ENCODE measurements around the gene CYP20A1.
A peak's percentile ranks its signal among the peaks of the same experiment; 100 is the strongest.
"Not testable (repeated sequence)": the region's sequence is repeated elsewhere in the genome, so short reads cannot be mapped to it uniquely, and the experiment has no call there.

CYP20A1 gene, protein sequence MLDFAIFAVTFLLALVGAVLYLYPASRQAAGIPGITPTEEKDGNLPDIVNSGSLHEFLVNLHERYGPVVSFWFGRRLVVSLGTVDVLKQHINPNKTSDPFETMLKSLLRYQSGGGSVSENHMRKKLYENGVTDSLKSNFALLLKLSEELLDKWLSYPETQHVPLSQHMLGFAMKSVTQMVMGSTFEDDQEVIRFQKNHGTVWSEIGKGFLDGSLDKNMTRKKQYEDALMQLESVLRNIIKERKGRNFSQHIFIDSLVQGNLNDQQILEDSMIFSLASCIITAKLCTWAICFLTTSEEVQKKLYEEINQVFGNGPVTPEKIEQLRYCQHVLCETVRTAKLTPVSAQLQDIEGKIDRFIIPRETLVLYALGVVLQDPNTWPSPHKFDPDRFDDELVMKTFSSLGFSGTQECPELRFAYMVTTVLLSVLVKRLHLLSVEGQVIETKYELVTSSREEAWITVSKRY

DNA sequence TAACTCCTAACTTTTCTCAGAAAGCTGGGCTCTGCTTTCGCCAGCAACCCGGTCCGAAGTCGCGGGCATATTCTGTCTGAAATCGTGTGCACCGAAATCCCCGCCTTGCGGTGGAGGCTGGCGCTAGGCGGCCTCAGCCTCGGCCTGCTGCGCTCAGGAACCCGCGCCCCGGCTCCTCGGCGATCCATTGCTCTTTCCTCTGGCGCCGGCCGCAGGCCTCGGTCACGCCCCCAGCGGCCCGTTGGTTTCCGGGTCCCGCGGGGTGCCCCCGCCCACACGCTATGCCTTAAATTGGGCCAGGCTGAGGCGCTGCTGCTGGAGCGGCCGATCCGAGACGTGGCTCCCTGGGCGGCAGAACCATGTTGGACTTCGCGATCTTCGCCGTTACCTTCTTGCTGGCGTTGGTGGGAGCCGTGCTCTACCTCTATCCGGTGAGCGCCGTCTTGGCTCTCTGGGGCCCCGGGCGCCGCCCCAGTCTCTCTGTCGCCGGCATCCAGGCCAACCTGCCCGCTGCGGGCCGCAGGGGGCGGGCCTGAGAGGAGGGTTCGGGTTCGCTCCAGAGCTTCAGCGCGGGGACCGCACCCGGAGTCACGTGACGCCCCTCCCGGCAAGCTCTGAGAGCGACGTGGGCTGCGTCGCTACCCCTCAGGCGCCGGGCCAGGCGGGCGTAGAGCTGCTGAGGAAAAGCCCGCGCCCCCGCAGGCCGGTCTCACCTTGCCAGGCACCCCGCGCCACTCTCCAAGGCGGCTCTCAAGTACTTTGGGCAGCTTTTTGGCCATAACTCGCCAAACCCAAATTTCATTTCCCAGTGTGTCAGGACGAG lies at the start of gene CYP20A1:
CYP20A1 (plus strand) TSS at position 315 of the 823 bp plus-strand sequence; CDS start at position 360, 45 bp downstream.
- TF ChIP-seq, protein P1, sequence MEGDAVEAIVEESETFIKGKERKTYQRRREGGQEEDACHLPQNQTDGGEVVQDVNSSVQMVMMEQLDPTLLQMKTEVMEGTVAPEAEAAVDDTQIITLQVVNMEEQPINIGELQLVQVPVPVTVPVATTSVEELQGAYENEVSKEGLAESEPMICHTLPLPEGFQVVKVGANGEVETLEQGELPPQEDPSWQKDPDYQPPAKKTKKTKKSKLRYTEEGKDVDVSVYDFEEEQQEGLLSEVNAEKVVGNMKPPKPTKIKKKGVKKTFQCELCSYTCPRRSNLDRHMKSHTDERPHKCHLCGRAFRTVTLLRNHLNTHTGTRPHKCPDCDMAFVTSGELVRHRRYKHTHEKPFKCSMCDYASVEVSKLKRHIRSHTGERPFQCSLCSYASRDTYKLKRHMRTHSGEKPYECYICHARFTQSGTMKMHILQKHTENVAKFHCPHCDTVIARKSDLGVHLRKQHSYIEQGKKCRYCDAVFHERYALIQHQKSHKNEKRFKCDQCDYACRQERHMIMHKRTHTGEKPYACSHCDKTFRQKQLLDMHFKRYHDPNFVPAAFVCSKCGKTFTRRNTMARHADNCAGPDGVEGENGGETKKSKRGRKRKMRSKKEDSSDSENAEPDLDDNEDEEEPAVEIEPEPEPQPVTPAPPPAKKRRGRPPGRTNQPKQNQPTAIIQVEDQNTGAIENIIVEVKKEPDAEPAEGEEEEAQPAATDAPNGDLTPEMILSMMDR (IDR thresholded peaks at IDR 0.05): peak; percentile 57
- no peak for TF ChIP-seq ZFX (IDR thresholded peaks at IDR 0.05; ENCODE audit: borderline replicate concordance)
- H3K27ac ChIP-seq: peak within 1 kb of the TSS; percentile 91

DNA sequence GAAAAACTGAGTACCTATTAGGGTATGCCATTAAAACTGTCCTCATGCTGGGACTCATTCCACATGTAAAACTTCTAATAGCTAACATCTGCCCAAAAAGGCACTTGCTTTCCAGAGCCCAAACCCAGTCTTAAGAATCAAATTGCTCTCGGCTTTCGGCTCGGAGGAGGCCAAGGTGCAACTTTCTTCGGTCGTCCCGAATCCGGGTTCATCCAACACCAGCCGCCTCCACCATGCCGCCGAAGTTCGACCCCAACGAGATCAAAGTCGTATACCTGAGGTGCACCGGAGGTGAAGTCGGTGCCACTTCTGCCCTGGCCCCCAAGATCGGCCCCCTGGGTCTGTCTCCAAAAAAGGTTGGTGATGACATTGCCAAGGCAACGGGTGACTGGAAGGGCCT lies 48.3 kb upstream of the CYP20A1 start:
- H3K27ac ChIP-seq: peak overlapping the region; percentile 2; the same call in 1 of the 2 replicates

DNA sequence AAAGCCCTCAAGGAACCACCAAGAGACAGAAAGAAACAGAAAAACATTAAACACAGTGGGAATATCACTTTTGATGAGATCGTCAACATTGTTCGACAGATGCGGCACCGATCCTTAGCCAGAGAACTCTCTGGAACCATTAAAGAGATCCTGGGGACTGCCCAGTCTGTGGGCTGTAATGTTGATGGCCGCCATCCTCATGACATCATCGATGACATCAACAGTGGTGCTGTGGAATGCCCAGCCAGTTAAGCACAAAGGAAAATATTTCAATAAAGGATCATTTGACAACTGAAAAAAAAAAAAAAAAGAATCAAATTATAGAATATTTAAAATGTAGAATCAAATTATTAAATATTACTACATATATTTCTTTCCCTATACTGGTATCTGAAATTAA lies 47.8 kb upstream of the CYP20A1 start:
- not testable (repeated sequence) for H3K27ac ChIP-seq

DNA sequence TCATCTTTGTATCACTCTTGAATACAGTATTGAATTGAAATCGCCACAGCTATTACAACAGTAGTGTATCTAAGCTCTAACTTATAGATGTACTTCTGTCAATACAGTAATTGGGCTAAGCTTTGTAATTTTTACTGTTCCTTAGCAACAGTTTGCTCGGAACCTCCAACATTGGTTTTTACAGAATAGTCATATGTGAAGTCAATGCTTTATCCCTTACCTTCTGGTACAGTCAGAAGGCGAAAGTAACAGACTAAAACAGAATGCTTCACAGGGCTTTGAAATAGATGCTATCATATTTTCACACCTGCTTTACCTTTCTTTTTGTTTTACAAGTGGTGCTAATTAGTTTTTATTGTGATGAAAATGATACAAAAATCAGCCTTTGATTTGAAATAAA lies 46.9 kb upstream of the CYP20A1 start:
- no peak overlapping the region for H3K27ac ChIP-seq
- TF ChIP-seq ZFX (IDR thresholded peaks at IDR 0.05; ENCODE audit: borderline replicate concordance): no peak
- TF ChIP-seq, protein P1 (IDR thresholded peaks at IDR 0.05): no peak

DNA sequence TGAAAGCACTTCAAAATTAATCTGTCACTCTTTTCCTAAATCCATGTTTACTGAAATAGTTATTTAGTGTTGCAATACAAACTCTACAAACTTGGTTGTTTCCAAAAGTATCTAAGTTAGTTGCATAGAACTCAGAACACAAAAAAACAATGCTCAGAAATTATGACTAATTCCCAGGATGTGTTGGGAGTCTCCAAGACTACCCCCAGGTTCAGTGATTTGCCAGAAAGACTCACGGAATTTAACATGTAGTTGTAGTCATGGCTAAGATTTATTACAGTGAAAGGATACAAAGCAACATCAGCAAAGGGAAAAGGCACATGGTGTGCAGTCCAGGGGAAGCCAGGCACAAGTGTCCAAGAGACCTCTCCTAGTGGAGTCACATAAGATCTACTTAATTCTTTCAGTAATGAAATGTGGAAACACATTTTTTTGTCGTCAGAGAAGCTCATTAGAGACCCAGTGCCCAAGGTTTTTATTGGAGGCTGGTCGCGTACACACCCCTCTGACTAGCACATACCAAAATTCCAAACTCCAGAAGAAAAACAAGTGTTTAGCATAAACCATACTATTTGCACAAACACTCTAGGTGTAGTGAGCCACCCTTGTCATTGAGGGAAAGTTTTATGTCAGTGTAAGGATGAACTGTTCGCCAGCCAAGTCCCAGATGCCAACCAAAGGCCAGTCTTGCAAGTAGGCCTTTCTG lies 43.3 kb upstream of the CYP20A1 start:
- TF ChIP-seq, protein P1 (IDR thresholded peaks at IDR 0.05): no peak
- no peak overlapping the region for H3K27ac ChIP-seq

DNA sequence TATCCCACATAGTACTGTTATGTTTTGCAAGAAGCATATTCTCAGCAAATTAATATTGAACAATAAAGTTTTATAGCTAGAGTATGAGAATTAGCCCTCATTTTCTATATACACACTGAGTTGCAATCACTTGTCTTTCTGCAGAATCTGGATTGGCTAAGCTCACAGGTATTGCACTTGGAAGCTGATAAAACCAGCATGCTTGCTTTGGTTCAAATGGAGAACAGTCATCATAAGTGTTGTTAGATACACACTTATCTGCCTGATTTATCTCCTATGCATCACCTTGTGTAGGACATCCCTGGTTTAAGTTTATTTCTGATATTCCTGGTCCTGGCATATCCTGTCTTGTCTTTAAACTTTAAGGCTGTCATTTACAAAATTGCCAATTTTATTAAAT lies 38.0 kb upstream of the CYP20A1 start:
- TF ChIP-seq, protein P1 (IDR thresholded peaks at IDR 0.05): no peak
- TF ChIP-seq ZFX (IDR thresholded peaks at IDR 0.05; ENCODE audit: borderline replicate concordance): no peak
- no peak overlapping the region for H3K27ac ChIP-seq

DNA sequence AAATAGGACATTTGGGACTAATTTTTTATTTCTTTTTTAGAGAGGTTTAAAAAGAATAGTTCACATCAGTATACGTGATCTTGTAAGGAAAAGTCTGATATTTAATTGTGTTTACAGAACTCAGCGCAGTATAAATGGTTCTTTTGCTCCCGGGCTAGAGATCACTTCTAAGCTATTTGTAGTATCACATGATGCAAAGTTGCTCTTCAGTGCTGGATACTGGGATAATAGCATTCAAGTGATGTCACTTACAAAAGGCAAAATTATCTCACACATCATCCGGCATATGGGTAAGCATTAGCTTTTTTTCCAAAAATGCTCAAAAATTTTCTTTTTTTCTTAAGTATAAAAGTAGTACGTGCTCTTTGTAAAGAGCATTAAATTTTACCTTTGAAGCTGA lies 37.4 kb upstream of the CYP20A1 start:
- H3K27ac ChIP-seq: no peak overlapping the region
- no peak for TF ChIP-seq ZFX (IDR thresholded peaks at IDR 0.05; ENCODE audit: borderline replicate concordance)
- TF ChIP-seq, protein P1 (IDR thresholded peaks at IDR 0.05): no peak

DNA sequence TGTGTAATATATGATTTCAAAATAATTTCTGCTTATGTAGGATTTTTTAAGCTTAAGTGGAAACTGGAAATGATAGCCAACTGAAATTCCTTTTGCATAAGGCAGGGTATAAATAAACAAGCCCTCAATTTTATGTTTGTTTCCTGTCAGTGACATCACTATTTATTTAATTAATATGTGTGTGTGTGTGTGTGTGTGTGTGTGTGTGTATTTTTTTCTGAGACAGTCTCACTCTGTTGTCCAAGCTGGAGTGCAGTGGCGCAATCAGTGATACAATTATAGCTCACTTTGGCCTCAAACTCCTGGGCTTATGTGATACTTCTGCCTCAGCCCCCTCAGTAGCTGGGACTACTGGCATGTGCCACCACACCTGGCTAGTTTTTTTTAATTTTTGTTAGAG lies 29.3 kb upstream of the CYP20A1 start:
- TF ChIP-seq ZFX (IDR thresholded peaks at IDR 0.05; ENCODE audit: borderline replicate concordance): no peak
- TF ChIP-seq, protein P1 (IDR thresholded peaks at IDR 0.05): no peak
- no peak overlapping the region for H3K27ac ChIP-seq

Data from 22Rv1 (cell line).